ENCODE measurements around the gene CD72. TPM values are rescaled to one million over a fixed set of nuclear protein-coding genes. Genes with fewer than 3 reads are reported as not detected.
A peak's percentile ranks its signal among the peaks of the same experiment; 100 is the strongest.
"Not testable (repeated sequence)": the region's sequence is repeated elsewhere in the genome, so short reads cannot be mapped to it uniquely, and the experiment has no call there.

Gene CD72
- total RNA-seq, 1 donor from 2014 or later = 1.8 TPM

DNA sequence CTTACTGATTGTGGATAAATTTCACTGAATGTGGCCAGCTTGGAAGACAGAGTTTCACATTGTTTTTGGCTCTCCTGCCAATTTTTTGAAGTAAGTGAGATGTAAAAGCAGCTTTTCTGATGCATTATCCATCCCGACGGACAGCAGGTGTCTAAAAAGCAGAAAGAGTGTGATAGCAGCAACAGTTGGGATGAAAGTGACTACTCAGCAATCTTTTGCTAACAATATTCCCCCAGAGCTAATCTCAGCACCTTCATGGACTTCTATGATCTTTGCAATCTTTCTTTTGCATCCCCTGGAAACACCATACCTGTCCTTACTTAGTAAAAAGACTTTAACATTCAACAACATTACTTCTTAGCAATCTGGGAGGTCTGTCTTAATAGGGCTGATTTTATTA lies 5.4 kb downstream of the CD72 start:
- Mint-ChIP-seq H3K9me3 (ENCODE audit: unreplicated experiment) (peaks cover 6% of the 10 kb centered on the region), H3K36me3 (ENCODE audit: low read depth, unreplicated experiment) (peaks cover 18% of the 10 kb centered on the region), H3K4me1 (ENCODE audit: low read depth, unreplicated experiment) (peaks cover under 1% of the 10 kb centered on the region), H3K27me3 (ENCODE audit: low read depth, unreplicated experiment) (peaks cover 51% of the 10 kb centered on the region), H3K27ac (ENCODE audit: unreplicated experiment) (no peak overlapping the region), H3K4me3 (ENCODE audit: unreplicated experiment) (no peak overlapping the region)
- no peak for TF ChIP-seq EZH2 (IDR thresholded peaks at IDR 0.05; ENCODE audit: insufficient read depth, low read length)
- TF ChIP-seq, protein P1, sequence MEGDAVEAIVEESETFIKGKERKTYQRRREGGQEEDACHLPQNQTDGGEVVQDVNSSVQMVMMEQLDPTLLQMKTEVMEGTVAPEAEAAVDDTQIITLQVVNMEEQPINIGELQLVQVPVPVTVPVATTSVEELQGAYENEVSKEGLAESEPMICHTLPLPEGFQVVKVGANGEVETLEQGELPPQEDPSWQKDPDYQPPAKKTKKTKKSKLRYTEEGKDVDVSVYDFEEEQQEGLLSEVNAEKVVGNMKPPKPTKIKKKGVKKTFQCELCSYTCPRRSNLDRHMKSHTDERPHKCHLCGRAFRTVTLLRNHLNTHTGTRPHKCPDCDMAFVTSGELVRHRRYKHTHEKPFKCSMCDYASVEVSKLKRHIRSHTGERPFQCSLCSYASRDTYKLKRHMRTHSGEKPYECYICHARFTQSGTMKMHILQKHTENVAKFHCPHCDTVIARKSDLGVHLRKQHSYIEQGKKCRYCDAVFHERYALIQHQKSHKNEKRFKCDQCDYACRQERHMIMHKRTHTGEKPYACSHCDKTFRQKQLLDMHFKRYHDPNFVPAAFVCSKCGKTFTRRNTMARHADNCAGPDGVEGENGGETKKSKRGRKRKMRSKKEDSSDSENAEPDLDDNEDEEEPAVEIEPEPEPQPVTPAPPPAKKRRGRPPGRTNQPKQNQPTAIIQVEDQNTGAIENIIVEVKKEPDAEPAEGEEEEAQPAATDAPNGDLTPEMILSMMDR (IDR thresholded peaks at IDR 0.05; ENCODE audit: insufficient read depth, low read depth, low read length) = no peak
- Histone ChIP-seq H3K36me3 (ENCODE audit: insufficient read depth, low read length) (no peaks in the 10 kb centered on the region), H3K4me2 (ENCODE audit: low read length) (no peak overlapping the region), H3K4me3 (ENCODE audit: insufficient read depth, low read depth, low read length) (no peak overlapping the region), H2AFZ (ENCODE audit: low read depth, low read length) (no peak overlapping the region), H3K9ac (ENCODE audit: low read length) (no peak overlapping the region), H3K27ac (ENCODE audit: low read depth, low read length) (no peak overlapping the region), H3K27me3 (ENCODE audit: insufficient read depth, low read length) (peaks cover 34% of the 10 kb centered on the region), H4K20me1 (ENCODE audit: insufficient read depth, low read length) (no peaks in the 10 kb centered on the region), H3K9me3 (ENCODE audit: insufficient read depth, low read depth, low read length) (no peaks in the 10 kb centered on the region), H3K4me1 (ENCODE audit: insufficient read depth, low read length) (peaks cover 8% of the 10 kb centered on the region), H3K79me2 (ENCODE audit: insufficient read depth, low read length) (no peaks in the 10 kb centered on the region)
- no peak for DNase-seq (ENCODE audit: low read depth)
- FAIRE-seq = no peak

DNA sequence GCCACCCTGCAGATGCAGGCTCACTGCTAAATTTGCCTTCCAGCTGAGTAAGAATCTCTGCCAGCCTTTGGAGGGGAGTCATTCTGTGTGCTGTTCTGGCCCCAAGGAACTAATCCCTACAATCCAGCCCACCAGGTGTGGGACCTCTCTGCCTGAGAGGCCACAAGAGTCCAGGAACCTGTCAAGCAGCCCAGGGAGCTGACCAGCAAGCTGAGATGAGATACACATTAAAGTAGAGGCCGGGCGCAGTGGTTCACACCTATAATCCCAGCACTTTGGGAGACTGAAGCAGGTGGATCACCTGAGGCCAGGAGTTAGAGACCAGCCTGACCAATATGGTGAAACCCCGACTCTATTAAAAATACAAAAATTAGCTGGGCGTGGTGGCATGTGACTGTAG lies 6.1 kb downstream of the CD72 start:
- not testable (repeated sequence) for H3K4me1 Mint-ChIP-seq (ENCODE audit: low read depth, unreplicated experiment); H3K9me3 ChIP-seq (ENCODE audit: insufficient read depth, low read depth, low read length); FAIRE-seq; H3K27ac ChIP-seq (ENCODE audit: low read depth, low read length); H3K4me2 ChIP-seq (ENCODE audit: low read length); H3K4me1 ChIP-seq (ENCODE audit: insufficient read depth, low read length); H4K20me1 ChIP-seq (ENCODE audit: insufficient read depth, low read length); DNase-seq (ENCODE audit: low read depth); H2AFZ ChIP-seq (ENCODE audit: low read depth, low read length); H3K27ac Mint-ChIP-seq (ENCODE audit: unreplicated experiment); H3K79me2 ChIP-seq (ENCODE audit: insufficient read depth, low read length); H3K9ac ChIP-seq (ENCODE audit: low read length); H3K9me3 Mint-ChIP-seq (ENCODE audit: unreplicated experiment); H3K36me3 ChIP-seq (ENCODE audit: insufficient read depth, low read length); H3K4me3 ChIP-seq (ENCODE audit: insufficient read depth, low read depth, low read length)
- H3K36me3 Mint-ChIP-seq (ENCODE audit: low read depth, unreplicated experiment) = peaks cover 21% of the 10 kb centered on the region
- peaks cover 28% of the 10 kb centered on the region for H3K27me3 ChIP-seq (ENCODE audit: insufficient read depth, low read length)
- peaks cover 43% of the 10 kb centered on the region for H3K27me3 Mint-ChIP-seq (ENCODE audit: low read depth, unreplicated experiment)
- peak overlapping the region; percentile 27 for H3K4me3 Mint-ChIP-seq (ENCODE audit: unreplicated experiment)

DNA sequence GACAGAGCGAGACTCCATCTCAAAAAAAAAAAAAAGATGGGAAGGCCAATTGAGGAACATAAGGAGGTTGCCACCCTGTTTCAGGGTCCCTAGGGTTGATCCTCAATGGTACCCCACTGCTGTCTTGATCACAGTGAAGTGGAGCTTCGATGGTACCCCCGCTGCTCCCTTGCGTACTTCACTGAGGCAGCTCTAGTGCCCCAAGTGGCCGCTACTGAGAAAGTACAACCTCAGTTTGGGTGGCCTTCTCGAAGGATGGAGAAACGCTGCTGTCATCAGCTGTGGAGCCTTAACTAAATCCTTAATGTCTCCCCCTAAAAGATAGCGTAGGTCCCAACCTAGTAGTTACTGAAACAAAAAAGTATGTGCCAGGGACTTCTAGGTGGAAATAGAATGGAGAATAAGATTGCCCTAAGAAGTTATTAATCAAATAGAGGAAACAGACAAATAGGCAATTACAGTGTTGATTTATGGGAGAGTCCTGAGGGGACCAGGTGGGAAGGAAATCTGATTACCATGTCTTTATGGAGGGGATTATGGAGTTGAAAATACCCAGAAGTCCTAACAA lies 6.9 kb downstream of the CD72 start:
- Histone ChIP-seq H3K9ac (ENCODE audit: low read length) (no peak overlapping the region), H3K36me3 (ENCODE audit: insufficient read depth, low read length) (no peaks in the 10 kb centered on the region), H2AFZ (ENCODE audit: low read depth, low read length) (no peak overlapping the region), H3K9me3 (ENCODE audit: insufficient read depth, low read depth, low read length) (no peaks in the 10 kb centered on the region), H3K79me2 (ENCODE audit: insufficient read depth, low read length) (peaks cover 9% of the 10 kb centered on the region), H3K4me2 (ENCODE audit: low read length) (no peak overlapping the region), H3K4me3 (ENCODE audit: insufficient read depth, low read depth, low read length) (no peak overlapping the region), H3K27ac (ENCODE audit: low read depth, low read length) (no peak overlapping the region), H4K20me1 (ENCODE audit: insufficient read depth, low read length) (peaks cover 11% of the 10 kb centered on the region), H3K27me3 (ENCODE audit: insufficient read depth, low read length) (peaks cover 22% of the 10 kb centered on the region), H3K4me1 (ENCODE audit: insufficient read depth, low read length) (peaks cover 5% of the 10 kb centered on the region)
- Mint-ChIP-seq H3K4me3 (ENCODE audit: unreplicated experiment) (no peak overlapping the region), H3K36me3 (ENCODE audit: low read depth, unreplicated experiment) (peaks cover 22% of the 10 kb centered on the region), H3K27ac (ENCODE audit: unreplicated experiment) (no peak overlapping the region), H3K4me1 (ENCODE audit: low read depth, unreplicated experiment) (peaks cover 8% of the 10 kb centered on the region), H3K27me3 (ENCODE audit: low read depth, unreplicated experiment) (peaks cover 37% of the 10 kb centered on the region), H3K9me3 (ENCODE audit: unreplicated experiment) (peaks cover 3% of the 10 kb centered on the region)
- TF ChIP-seq EZH2 (IDR thresholded peaks at IDR 0.05; ENCODE audit: insufficient read depth, low read length) = no peak
- TF ChIP-seq, protein P1 (IDR thresholded peaks at IDR 0.05; ENCODE audit: insufficient read depth, low read depth, low read length) = peak; percentile 59
- FAIRE-seq = peak; percentile 29
- peak; percentile 19 for DNase-seq (ENCODE audit: low read depth)

Data from astrocyte (in vitro differentiated cells and primary cell).